Panc1 (cell line): ENCODE data around the gene GTF2H4.

Experiments used
- CTCF ChIP-seq: fragments of 450-650 bp; IDR thresholded peaks from 2 replicates; pipeline ENCODE4 v1.5.1; 2017; ENCODE audit warnings: mild to moderate bottlenecking
- POLR2AphosphoS5 ChIP-seq: IDR thresholded peaks from 2 replicates; pipeline ENCODE4 v1.6.1; 2012; ENCODE audit warnings: mild to moderate bottlenecking, low read depth, low read length, moderate library complexity
- TF ChIP-seq, protein P1 (sequence below), 2 experiments: IDR thresholded peaks; 2 replicates each; pipeline ENCODE4 v1.6.1; 2011 to 2012; ENCODE audit warnings: low read depth in 2 of 2, control low read depth in 1 of 2, low read length in 1 of 2, mild to moderate bottlenecking in 1 of 2, moderate library complexity in 1 of 2; ENCODE audit not compliant: insufficient read depth in 1 of 2

DNA sequence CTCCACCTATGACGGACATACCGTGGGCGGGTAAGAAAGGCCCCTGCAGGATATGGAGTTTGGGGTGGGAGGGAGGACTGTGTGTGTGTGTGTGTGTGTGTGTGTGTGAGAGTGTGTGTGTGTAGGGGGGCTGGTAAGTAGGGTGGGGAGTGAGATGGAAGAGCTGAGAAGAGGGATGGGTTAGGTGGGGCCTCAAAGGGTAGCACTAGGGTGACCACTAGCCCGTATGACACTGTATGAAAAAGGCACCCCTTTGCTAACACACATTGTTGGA lies 16.6 kb upstream of the GTF2H4 start:
- TF ChIP-seq CTCF (no peak), POLR2AphosphoS5 (no peak)
- TF ChIP-seq, protein P1, sequence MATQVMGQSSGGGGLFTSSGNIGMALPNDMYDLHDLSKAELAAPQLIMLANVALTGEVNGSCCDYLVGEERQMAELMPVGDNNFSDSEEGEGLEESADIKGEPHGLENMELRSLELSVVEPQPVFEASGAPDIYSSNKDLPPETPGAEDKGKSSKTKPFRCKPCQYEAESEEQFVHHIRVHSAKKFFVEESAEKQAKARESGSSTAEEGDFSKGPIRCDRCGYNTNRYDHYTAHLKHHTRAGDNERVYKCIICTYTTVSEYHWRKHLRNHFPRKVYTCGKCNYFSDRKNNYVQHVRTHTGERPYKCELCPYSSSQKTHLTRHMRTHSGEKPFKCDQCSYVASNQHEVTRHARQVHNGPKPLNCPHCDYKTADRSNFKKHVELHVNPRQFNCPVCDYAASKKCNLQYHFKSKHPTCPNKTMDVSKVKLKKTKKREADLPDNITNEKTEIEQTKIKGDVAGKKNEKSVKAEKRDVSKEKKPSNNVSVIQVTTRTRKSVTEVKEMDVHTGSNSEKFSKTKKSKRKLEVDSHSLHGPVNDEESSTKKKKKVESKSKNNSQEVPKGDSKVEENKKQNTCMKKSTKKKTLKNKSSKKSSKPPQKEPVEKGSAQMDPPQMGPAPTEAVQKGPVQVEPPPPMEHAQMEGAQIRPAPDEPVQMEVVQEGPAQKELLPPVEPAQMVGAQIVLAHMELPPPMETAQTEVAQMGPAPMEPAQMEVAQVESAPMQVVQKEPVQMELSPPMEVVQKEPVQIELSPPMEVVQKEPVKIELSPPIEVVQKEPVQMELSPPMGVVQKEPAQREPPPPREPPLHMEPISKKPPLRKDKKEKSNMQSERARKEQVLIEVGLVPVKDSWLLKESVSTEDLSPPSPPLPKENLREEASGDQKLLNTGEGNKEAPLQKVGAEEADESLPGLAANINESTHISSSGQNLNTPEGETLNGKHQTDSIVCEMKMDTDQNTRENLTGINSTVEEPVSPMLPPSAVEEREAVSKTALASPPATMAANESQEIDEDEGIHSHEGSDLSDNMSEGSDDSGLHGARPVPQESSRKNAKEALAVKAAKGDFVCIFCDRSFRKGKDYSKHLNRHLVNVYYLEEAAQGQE (IDR thresholded peaks at IDR 0.05; ENCODE audit: insufficient read depth in 1 of 2, low read depth in 2 of 2, low read length in 1 of 2), result no peak
